Measurements from ENCODE around the gene ZNF497. TPM values are rescaled to one million over a fixed set of nuclear protein-coding genes. Genes with fewer than 3 reads are reported as not detected.
A peak's percentile ranks its signal among the peaks of the same experiment; 100 is the strongest.
"Not testable (repeated sequence)": the region's sequence is repeated elsewhere in the genome, so short reads cannot be mapped to it uniquely, and the experiment has no call there.

ZNF497 gene
- total and polyA plus RNA-seq, 10 donors = 0.44 to 3.0 (median 1.0) TPM

DNA sequence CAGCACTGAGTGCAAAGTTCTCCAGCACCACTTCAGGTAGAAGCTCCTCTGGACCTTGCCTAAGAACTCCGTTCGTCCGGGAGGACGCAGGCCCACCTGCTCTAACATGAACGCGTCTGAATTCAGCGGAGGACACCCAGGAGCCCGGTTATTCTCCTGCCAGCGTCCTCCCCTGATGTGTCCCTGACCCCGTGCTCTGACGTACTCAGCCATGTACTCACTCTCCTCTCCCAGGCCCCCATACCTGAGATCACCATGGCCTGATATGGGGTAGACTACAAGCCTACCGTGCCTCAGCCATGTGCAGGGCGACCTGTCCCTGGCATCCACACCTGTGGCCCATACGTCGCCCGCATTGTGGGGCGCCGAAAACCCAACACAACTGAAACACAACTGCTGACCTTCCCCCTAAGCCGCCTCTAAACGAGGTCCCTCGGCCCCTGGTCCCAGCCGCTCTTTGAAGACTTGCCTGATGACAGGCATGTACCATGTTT, 45.2 kb upstream of the ZNF497 start:
- Histone ChIP-seq H3K36me3 (no peaks in the 10 kb centered on the region), H3K27ac (peak overlapping the region; percentile 75 to 94 (median 91)), H3K4me3 (peak overlapping the region; percentile 85 to 100 (median 94)), H3K27me3 (replicated peaks in 1 of 7) (no peaks in the 10 kb centered on the region), H3K9me3 (no peaks in the 10 kb centered on the region), H3K4me1 (peaks cover 8 to 32% (median 28%) of the 10 kb centered on the region in 6 donors)
- 20 to 31% (median 24%) methylated on average over 15 to 22 of the region's 22 CpGs for WGBS, 5 donors
- no peak for DNase-seq
- intact Hi-C loops (cut with DNase I; ENCODE audit: low total_unique reads) = no loop called here
- TF ChIP-seq POLR2AphosphoS5 (IDR thresholded peaks at IDR 0.05) = no peak
- TF ChIP-seq, protein P1, sequence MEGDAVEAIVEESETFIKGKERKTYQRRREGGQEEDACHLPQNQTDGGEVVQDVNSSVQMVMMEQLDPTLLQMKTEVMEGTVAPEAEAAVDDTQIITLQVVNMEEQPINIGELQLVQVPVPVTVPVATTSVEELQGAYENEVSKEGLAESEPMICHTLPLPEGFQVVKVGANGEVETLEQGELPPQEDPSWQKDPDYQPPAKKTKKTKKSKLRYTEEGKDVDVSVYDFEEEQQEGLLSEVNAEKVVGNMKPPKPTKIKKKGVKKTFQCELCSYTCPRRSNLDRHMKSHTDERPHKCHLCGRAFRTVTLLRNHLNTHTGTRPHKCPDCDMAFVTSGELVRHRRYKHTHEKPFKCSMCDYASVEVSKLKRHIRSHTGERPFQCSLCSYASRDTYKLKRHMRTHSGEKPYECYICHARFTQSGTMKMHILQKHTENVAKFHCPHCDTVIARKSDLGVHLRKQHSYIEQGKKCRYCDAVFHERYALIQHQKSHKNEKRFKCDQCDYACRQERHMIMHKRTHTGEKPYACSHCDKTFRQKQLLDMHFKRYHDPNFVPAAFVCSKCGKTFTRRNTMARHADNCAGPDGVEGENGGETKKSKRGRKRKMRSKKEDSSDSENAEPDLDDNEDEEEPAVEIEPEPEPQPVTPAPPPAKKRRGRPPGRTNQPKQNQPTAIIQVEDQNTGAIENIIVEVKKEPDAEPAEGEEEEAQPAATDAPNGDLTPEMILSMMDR (IDR thresholded peaks at IDR 0.05 in 8 of 11, conservative IDR thresholded peaks at IDR 0.05 in 3 of 11) = no peak
- no peak for TF ChIP-seq POLR2A (IDR thresholded peaks at IDR 0.05)

DNA sequence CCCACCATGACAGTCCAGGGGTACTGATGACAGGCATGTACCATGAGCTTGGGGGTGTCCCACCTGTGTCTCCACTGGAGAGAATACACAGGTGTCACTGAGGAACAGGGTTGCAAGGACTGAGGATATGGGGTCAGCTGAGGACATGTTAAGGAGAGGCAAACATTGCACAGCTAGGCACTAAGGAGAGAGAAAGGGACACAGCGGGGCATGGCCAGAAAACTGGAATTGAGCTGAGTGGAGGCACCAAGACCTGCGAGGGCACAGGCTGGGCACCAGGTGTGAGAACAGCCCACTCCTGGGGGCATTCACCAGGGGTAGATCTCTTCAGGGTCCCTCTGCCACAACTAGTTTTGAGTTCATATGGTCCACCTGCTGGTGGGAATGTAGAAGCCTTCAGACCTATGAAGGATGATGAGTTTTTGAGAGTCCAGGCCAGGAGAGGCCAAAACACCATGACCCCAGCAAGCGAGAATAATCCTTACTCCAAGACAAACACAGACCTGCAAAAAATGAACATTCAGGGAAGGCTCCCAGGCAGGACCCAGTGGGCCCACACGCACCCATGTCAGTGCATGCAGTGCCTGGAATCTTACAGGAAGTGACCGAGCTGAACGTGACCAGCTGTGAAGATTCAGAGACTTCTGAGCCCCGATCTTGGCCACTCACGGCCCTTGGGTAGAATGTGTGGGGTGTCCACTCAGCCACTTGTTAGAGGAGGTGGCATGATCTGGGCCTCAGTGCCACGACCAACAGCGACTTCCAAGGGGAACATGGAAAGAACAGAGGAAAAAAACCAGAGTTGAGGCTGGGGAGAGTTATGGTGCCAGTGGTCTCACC, 44.5 kb upstream of the ZNF497 start:
- intact Hi-C loops (cut with DNase I; ENCODE audit: low total_unique reads) = no loop called here
- no peak for DNase-seq
- H3K4me1 ChIP-seq = peaks cover 10 to 36% (median 30%) of the 10 kb centered on the region in 6 donors
- TF ChIP-seq, protein P1 (IDR thresholded peaks at IDR 0.05 in 8 of 11, conservative IDR thresholded peaks at IDR 0.05 in 3 of 11) = no peak
- no peak for TF ChIP-seq POLR2AphosphoS5 (IDR thresholded peaks at IDR 0.05)
- no peak for TF ChIP-seq POLR2A (IDR thresholded peaks at IDR 0.05)
- H3K9me3 ChIP-seq = no peaks in the 10 kb centered on the region
- no peaks in the 10 kb centered on the region for H3K27me3 ChIP-seq (replicated peaks in 1 of 7)
- H3K4me3 ChIP-seq = peak overlapping the region in 5 of 8 donors; percentile 94 to 100 (median 97)
- no peaks in the 10 kb centered on the region for H3K36me3 ChIP-seq
- WGBS, 5 donors = 61 to 83% (median 68%) methylated on average over 9 to 10 of the region's 10 CpGs
- peak overlapping the region in 5 of 8 donors; percentile 88 to 94 (median 91) for H3K27ac ChIP-seq

DNA sequence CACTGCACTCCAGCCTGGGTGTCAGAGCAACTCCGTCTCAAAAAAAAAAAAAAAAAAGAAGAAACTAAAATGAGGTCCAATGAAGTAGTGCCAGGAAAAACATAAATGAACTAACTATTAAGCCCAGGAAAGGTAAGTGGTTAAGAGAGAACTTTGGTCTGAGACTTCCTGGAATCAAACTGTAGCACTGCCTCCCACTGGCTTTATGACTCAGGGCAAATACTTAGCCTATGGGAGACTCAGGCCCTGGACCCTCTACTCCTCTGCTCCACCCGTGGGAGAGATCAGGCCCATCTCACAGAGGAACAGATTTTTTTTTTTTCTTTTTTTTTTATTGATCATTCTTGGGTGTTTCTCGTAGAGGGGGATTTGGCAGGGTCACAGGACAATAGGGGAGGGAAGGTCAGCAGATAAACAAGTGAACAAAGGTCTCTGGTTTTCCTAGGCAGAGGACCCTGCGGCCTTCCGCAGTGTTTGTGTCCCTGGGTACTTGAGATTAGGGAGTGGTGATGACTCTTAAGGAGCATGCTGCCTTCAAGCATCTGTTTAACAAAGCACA, 41.4 kb upstream of the ZNF497 start:
- DNase-seq; H3K4me3 ChIP-seq; H3K27me3 ChIP-seq (replicated peaks in 1 of 7); H3K27ac ChIP-seq; H3K9me3 ChIP-seq; H3K36me3 ChIP-seq; intact Hi-C loops (cut with DNase I; ENCODE audit: low total_unique reads): not testable (repeated sequence)
- H3K4me1 ChIP-seq = peaks cover 10 to 42% (median 34%) of the 10 kb centered on the region in 6 donors
- 53 to 80% (median 77%) methylated on average over 5 of the region's 5 CpGs for WGBS, 5 donors

DNA sequence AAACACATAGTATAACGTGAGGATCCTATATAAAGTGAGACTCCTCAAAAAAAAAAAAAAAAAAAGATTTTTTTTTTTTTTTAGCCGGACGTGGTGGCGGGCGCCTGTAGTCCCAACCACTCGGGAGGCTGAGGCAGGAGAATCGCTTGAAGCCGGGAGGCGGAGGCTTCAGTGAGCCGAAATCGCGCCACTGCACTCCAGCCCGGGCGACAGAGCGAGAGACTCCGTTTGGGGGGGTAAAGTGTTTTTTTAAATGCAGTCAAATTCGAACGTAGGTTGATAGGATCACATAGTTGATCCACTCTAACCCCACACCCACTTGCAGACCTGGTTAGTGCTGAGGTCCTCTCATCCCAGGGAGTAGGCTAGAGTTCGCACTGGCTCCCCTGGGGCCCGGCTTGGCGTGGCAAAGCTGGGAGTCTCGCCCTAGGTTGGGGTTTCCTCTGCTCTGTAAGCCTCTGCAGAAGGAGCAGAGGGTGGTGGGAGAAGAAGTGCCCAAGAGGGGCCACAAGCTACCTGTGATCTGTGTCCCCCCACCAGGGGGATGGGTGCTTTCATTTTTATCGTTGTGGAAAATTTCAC, 39.4 kb upstream of the ZNF497 start:
- Histone ChIP-seq H3K4me1 (peaks cover 7 to 30% (median 20%) of the 10 kb centered on the region in 6 donors), H3K27ac (peak overlapping the region in 6 of 8 donors; percentile 51 to 83 (median 81)), H3K4me3 (peak overlapping the region; percentile 42 to 77 (median 58)), H3K27me3 (replicated peaks in 1 of 7) (peaks cover 0 to 21% (median 8%) of the 10 kb centered on the region in 7 donors), H3K36me3 (no peaks in the 10 kb centered on the region), H3K9me3 (no peaks in the 10 kb centered on the region)
- TF ChIP-seq POLR2A (IDR thresholded peaks at IDR 0.05) = no peak
- TF ChIP-seq, protein P1 (IDR thresholded peaks at IDR 0.05 in 8 of 11, conservative IDR thresholded peaks at IDR 0.05 in 3 of 11) = no peak
- no peak for TF ChIP-seq POLR2AphosphoS5 (IDR thresholded peaks at IDR 0.05)
- DNase-seq = peak; percentile 76
- WGBS, 5 donors = 27 to 39% (median 35%) methylated on average over 19 to 23 of the region's 23 CpGs
- intact Hi-C loops (cut with DNase I; ENCODE audit: low total_unique reads) = no loop called here
